Measurements from ENCODE around the gene NRP1.
"Not testable (repeated sequence)": the region's sequence is repeated elsewhere in the genome, so short reads cannot be mapped to it uniquely, and the experiment has no call there.

GRCh38 chr10:33222304-33222703 is 112.2 kb downstream of the NRP1 start:
- TF ChIP-seq CTCF, POLR2AphosphoS5, POLR2A (IDR thresholded peaks at IDR 0.05): not testable (repeated sequence)
